A549 (cell line): Measurements from ENCODE around the gene IREB2. TPM values are rescaled to one million over a fixed set of nuclear protein-coding genes. Genes with fewer than 3 reads are reported as not detected.

Experiments
- ATAC-seq, 2 experiments: fragments of 200-7000 bp in 1 of 2; fragments of >200 bp in 1 of 2; cut with Nextera tagmentation in 1 of 2; cut with Tn5 transposase in 1 of 2; 3 replicates each; pipeline versions ENCODE4 v1.8.0 to v1.9.1; 2018 to 2020; ENCODE audit warnings: mild to moderate bottlenecking in 1 of 2, moderate library complexity in 1 of 2
- CTCF ChIA-PET: fragments of 300-600 bp; sonication (Branson Sonifier 250); formaldehyde crosslinking; extraction: SDS; loops from one replicate; lab custom pipeline; 2021; ENCODE audit warnings: antibody characterized with exemption, inconsistent platforms; lab: Yijun Ruan, JAX
- POLR2A ChIA-PET: fragments of 350-600 bp; formaldehyde crosslinking; extraction: SDS; loops from one replicate; lab custom pipeline; 2021; ENCODE audit warnings: antibody characterized with exemption, inconsistent platforms; lab: Yijun Ruan, JAX
- DNase-seq, 2 experiments: peaks; one replicate each; pipeline versions ENCODE4 v3.0.0 to v3.0.0-alpha.2; 2011 to 2016; ENCODE audit warnings: low read depth in 1 of 2, low spot score in 1 of 2
- FAIRE-seq: peaks from 2 replicates; lab custom pipeline; 2011; peaks lifted over from hg19 to GRCh38; lab: Jason Lieb, UNC
- H3K27ac ChIP-seq, 2 experiments: fragments of >200 bp; sonication (Bioruptor Twin); formaldehyde crosslinking; 3 replicates each; pipeline ENCODE4 v1.5.1; 2016 to 2017
- H3K4me1 ChIP-seq: fragments of >200 bp; sonication (Bioruptor Twin); formaldehyde crosslinking; 3 replicates; pipeline ENCODE4 v1.6.1; 2016
- H3K4me2 ChIP-seq: fragments of >200 bp; sonication (Bioruptor Twin); formaldehyde crosslinking; 3 replicates; pipeline ENCODE4 v1.6.1; 2016
- H3K4me3 ChIP-seq: fragments of >200 bp; sonication (Bioruptor Twin); formaldehyde crosslinking; 3 replicates; pipeline ENCODE4 v1.5.1; 2016
- H3K9me3 ChIP-seq: fragments of >200 bp; sonication (Bioruptor Twin); formaldehyde crosslinking; 3 replicates; pipeline ENCODE4 v1.6.1; 2016
- CBX8 ChIP-seq: fragments of 200-600 bp; sonication (generic); IDR thresholded peaks from 2 replicates; pipeline ENCODE4 v1.6.1; 2016
- CEBPB ChIP-seq, 2 experiments: fragments of >200 bp in 1 of 2; sonication (Bioruptor Twin) in 1 of 2; formaldehyde crosslinking in 1 of 2; IDR thresholded peaks; 2 replicates each; pipeline ENCODE4 v1.6.1; 2012 to 2016
- EHF ChIP-seq: fragments of 250-450 bp; sonication (Bioruptor Pico); IDR thresholded peaks from 2 replicates; pipeline ENCODE4 v1.5.0; 2020; ENCODE audit warnings: mild to moderate bottlenecking
- FOSB ChIP-seq: fragments of 250-450 bp; sonication (Bioruptor Pico); IDR thresholded peaks from 2 replicates; pipeline ENCODE4 v1.5.0; 2020; ENCODE audit warnings: mild to moderate bottlenecking, moderate library complexity
- GATA3 ChIP-seq: IDR thresholded peaks from 2 replicates; pipeline ENCODE4 v1.6.1; 2012; ENCODE audit warnings: borderline replicate concordance
- HES2 ChIP-seq: fragments of >200 bp; sonication (Bioruptor Twin); formaldehyde crosslinking; IDR thresholded peaks from 2 replicates; pipeline ENCODE4 v1.6.1; 2016
- HMGXB4 ChIP-seq: fragments of 250-450 bp; sonication (Bioruptor Pico); IDR thresholded peaks from 2 replicates; pipeline ENCODE4 v1.5.0; 2021; ENCODE audit warnings: mild to moderate bottlenecking, moderate library complexity, borderline replicate concordance
- HOXA7 ChIP-seq: fragments of 250-450 bp; sonication (Bioruptor Pico); IDR thresholded peaks from 2 replicates; pipeline ENCODE4 v1.5.0; 2020; ENCODE audit warnings: mild to moderate bottlenecking, moderate library complexity
- MAX ChIP-seq: IDR thresholded peaks from 2 replicates; pipeline ENCODE4 v1.6.1; 2012
- NPAS2 ChIP-seq: fragments of 250-450 bp; sonication (Bioruptor Pico); IDR thresholded peaks from 2 replicates; pipeline ENCODE4 v1.8.0; 2022; ENCODE audit warnings: mild to moderate bottlenecking, moderate library complexity, borderline replicate concordance
- PBX3 ChIP-seq: IDR thresholded peaks from 2 replicates; pipeline ENCODE4 v1.6.1; 2012
- REST ChIP-seq: fragments of 200-600 bp; sonication (generic); IDR thresholded peaks from 2 replicates; pipeline ENCODE4 v1.6.1; 2016; ENCODE audit warnings: antibody characterized with exemption, mild to moderate bottlenecking, moderate library complexity
- RFX5 ChIP-seq: fragments of 450-650 bp; IDR thresholded peaks from 2 replicates; pipeline ENCODE4 v1.7.1; 2014; ENCODE audit warnings: antibody characterized with exemption, mild to moderate bottlenecking, moderate library complexity
- SREBF2 ChIP-seq: fragments of 450-650 bp; IDR thresholded peaks from 2 replicates; pipeline ENCODE4 v1.6.1; 2014; ENCODE audit warnings: mild to moderate bottlenecking, moderate library complexity
- WGBS: methylation state at CpG from one replicate; pipeline ENCODE4 v1.1.6; 2017; ENCODE audit errors: missing lambda C conversion rate; 5-methylcytosine and 5-hydroxymethylcytosine counted together
- polyA plus RNA-seq, 4 experiments: library from polyadenylated mRNA; depleted of rRNA in 3 of 4; stranded (reverse); fragments of >200 nt; fragmentation: RNase III in 1 of 4; extraction: RNeasy Plus Mini Kit Qiagen cat#74134 plus additional on column Dnase treatment in 1 of 4; gene quantifications; 2 replicates in 3 of 4; 3 replicates in 1 of 4; pipeline ENCODE4 v1.2.3, GENCODE V29; 2011 to 2017

The IREB2 gene
- polyA plus RNA-seq, 2 of the 4 experiments (the other 2 are of a cell fraction), result 37.3 to 78.1 TPM

GRCh38 chr15:78437107-78437761, 782 bp upstream of the IREB2 start:
- Histone ChIP-seq H3K4me1 (peaks cover 27% of the 10 kb centered on the region), H3K9me3 (no peaks in the 10 kb centered on the region), H3K4me3 (peak overlapping the region; percentile 97), H3K4me2 (peak overlapping the region; percentile 85), H3K27ac (peak overlapping the region; percentile 86 to 98)
- FAIRE-seq (no peak), ATAC-seq (peak in 1 of 2 experiments; percentile 58; a peak in 5 of 6 replicates), DNase-seq (peak in 1 of 2 experiments; percentile 74)
- POLR2A ChIA-PET, result interaction anchor here (0.6 to 2.7 kb wide), 30 partner anchors 9 to 437 kb away, joined by 3 to 32 read pairs (median 4); partner anchors contain the start of genes CHRNA5, CRABP1, HYKK and PSMA4
- CTCF ChIA-PET, result interaction anchor here (0.7 to 9.2 kb wide), 15 partner anchors 8 to 306 kb away, joined by 3 to 101 read pairs (median 3); partner anchors contain the start of gene CIB2
- 30% methylated on average over 11 of the region's 11 CpGs for WGBS
- TF ChIP-seq HES2, result no peak
- TF ChIP-seq CBX8, result no peak
- TF ChIP-seq SREBF2, result 0 out of 2 replicates have a peak, but pooled peaks have one; percentile 5
- TF ChIP-seq FOSB (CRISPR knock-in tag), result peak; percentile 87; the same call in 1 of the 2 replicates
- TF ChIP-seq EHF, result 0 out of 2 replicates have a peak, but pooled peaks have one; percentile 50
- TF ChIP-seq GATA3, result no peak
- TF ChIP-seq HMGXB4 (CRISPR knock-in tag), result 0 out of 2 replicates have a peak, but pooled peaks have one; percentile 79
- no peak for TF ChIP-seq HOXA7 (CRISPR knock-in tag)
- TF ChIP-seq MAX, result no peak
- no peak for TF ChIP-seq REST
- TF ChIP-seq NPAS2, result peak; percentile 12; the same call in 1 of the 2 replicates
- TF ChIP-seq CEBPB (IDR thresholded peaks at IDR 0.05), result no peak
- TF ChIP-seq RFX5, result no peak

- H3K9me3 ChIP-seq, result no peaks in the 10 kb centered on the region
- peak overlapping the region; percentile 97 for H3K4me3 ChIP-seq
- ATAC-seq, result peak in 1 of 2 experiments; percentile 68; a peak in 4 of 6 replicates
- DNase-seq, result peak; percentile 31 to 43
- H3K4me1 ChIP-seq, result peaks cover 27% of the 10 kb centered on the region
- no peak for TF ChIP-seq PBX3
- ChIA-PET POLR2A (interaction anchor here (0.7 to 2.7 kb wide), 10 partner anchors 11 to 435 kb away, joined by 3 to 32 read pairs (median 6); partner anchors contain the start of gene SKIC8), CTCF (interaction anchor here (0.6 to 9.2 kb wide), 12 partner anchors 8 to 1979 kb away, joined by 3 to 101 read pairs (median 4); no protein-coding TSS in a partner anchor)
- WGBS, result 1% methylated on average over 15 of the region's 23 CpGs
- H3K4me2 ChIP-seq, result peak overlapping the region; percentile 83
- no peak for FAIRE-seq
- peak overlapping the region; percentile 93 to 98 for H3K27ac ChIP-seq
Measured at GRCh38 chr15:78438619-78439285, 736 bp downstream of the IREB2 start.
